Measurements from ENCODE around the gene LRRK1. TPM values are rescaled to one million over a fixed set of nuclear protein-coding genes. Genes with fewer than 3 reads are reported as not detected.
A peak's percentile ranks its signal among the peaks of the same experiment; 100 is the strongest.

Gene LRRK1
- total RNA-seq, 1 donor from 2014 or later = 21.1 TPM

GRCh38 chr15:100999369-100999768 lies 80.2 kb downstream of the LRRK1 start:
- Histone ChIP-seq H3K27me3 (no peaks in the 10 kb centered on the region), H3K9me3 (no peaks in the 10 kb centered on the region), H3K27ac (no peak overlapping the region), H3K36me3 (no peaks in the 10 kb centered on the region), H3K4me3 (no peak overlapping the region), H3K4me1 (peaks cover 23% of the 10 kb centered on the region)
- peak in 1 of 2 donors; percentile 18 for DNase-seq (ENCODE audit: extremely low spot score in 2 of 2)
- peak in 1 of 2 donors; percentile 12 for TF ChIP-seq POLR2AphosphoS5 (IDR thresholded peaks at IDR 0.05; ENCODE audit: insufficient read depth in 1 of 2, low read depth in 1 of 2)
- no peak for TF ChIP-seq CTCF (IDR thresholded peaks at IDR 0.05)
- intact Hi-C loops (cut with DNase I) = no loop called here

GRCh38 chr15:101000271-101000681 lies 81.1 kb downstream of the LRRK1 start:
- H3K4me3 ChIP-seq = no peak overlapping the region
- intact Hi-C loops (cut with DNase I) = no loop called here
- H3K27ac ChIP-seq = peak overlapping the region; percentile 28
- peak; percentile 58 to 74 for DNase-seq (ENCODE audit: extremely low spot score in 2 of 2)
- H3K27me3 ChIP-seq = no peaks in the 10 kb centered on the region
- no peaks in the 10 kb centered on the region for H3K36me3 ChIP-seq
- H3K9me3 ChIP-seq = no peaks in the 10 kb centered on the region
- TF ChIP-seq CTCF (IDR thresholded peaks at IDR 0.05) (no peak), POLR2A (IDR thresholded peaks at IDR 0.05) (no peak), POLR2AphosphoS5 (IDR thresholded peaks at IDR 0.05; ENCODE audit: insufficient read depth in 1 of 2, low read depth in 1 of 2) (no peak)
- H3K4me1 ChIP-seq = peaks cover 23% of the 10 kb centered on the region

- TF ChIP-seq POLR2A (IDR thresholded peaks at IDR 0.05) (no peak), CTCF (IDR thresholded peaks at IDR 0.05) (no peak), POLR2AphosphoS5 (IDR thresholded peaks at IDR 0.05; ENCODE audit: insufficient read depth in 1 of 2, low read depth in 1 of 2) (no peak)
- intact Hi-C loops (cut with DNase I) = no loop called here
Measured at GRCh38 chr15:101001056-101001455, 81.9 kb downstream of the LRRK1 start.

GRCh38 chr15:101001796-101002195 lies 82.6 kb downstream of the LRRK1 start:
- Histone ChIP-seq H3K36me3 (no peaks in the 10 kb centered on the region), H3K4me1 (peaks cover 14% of the 10 kb centered on the region), H3K27me3 (no peaks in the 10 kb centered on the region), H3K27ac (no peak overlapping the region), H3K4me3 (no peak overlapping the region), H3K9me3 (no peaks in the 10 kb centered on the region)
- peak; percentile 37 to 40 for DNase-seq (ENCODE audit: extremely low spot score in 2 of 2)
- intact Hi-C loops (cut with DNase I) = no loop called here
- no peak for TF ChIP-seq POLR2AphosphoS5 (IDR thresholded peaks at IDR 0.05; ENCODE audit: insufficient read depth in 1 of 2, low read depth in 1 of 2)
- no peak for TF ChIP-seq CTCF (IDR thresholded peaks at IDR 0.05)
- no peak for TF ChIP-seq POLR2A (IDR thresholded peaks at IDR 0.05)

More at GRCh38 chr15:101001056-101001455, 81.9 kb downstream of the LRRK1 start:
- H3K4me1 ChIP-seq = peaks cover 17% of the 10 kb centered on the region
- no peaks in the 10 kb centered on the region for H3K9me3 ChIP-seq
- no peaks in the 10 kb centered on the region for H3K36me3 ChIP-seq
- no peak overlapping the region for H3K27ac ChIP-seq
- DNase-seq (ENCODE audit: extremely low spot score in 2 of 2) = peak in 1 of 2 donors; percentile 47
- no peaks in the 10 kb centered on the region for H3K27me3 ChIP-seq
- no peak overlapping the region for H3K4me3 ChIP-seq

GRCh38 chr15:101003081-101003480 lies 83.9 kb downstream of the LRRK1 start:
- Histone ChIP-seq H3K36me3 (no peaks in the 10 kb centered on the region), H3K4me1 (peaks cover 25% of the 10 kb centered on the region), H3K27me3 (no peaks in the 10 kb centered on the region), H3K4me3 (no peak overlapping the region), H3K9me3 (no peaks in the 10 kb centered on the region), H3K27ac (no peak overlapping the region)
- intact Hi-C loops (cut with DNase I) = no loop called here
- DNase-seq (ENCODE audit: extremely low spot score in 2 of 2) = peak; percentile 3 to 13
- TF ChIP-seq POLR2AphosphoS5 (IDR thresholded peaks at IDR 0.05; ENCODE audit: insufficient read depth in 1 of 2, low read depth in 1 of 2) (no peak), POLR2A (IDR thresholded peaks at IDR 0.05) (no peak), CTCF (IDR thresholded peaks at IDR 0.05) (no peak)
